H1 (cell line): ENCODE data around the gene GPBP1L1. TPM values are rescaled to one million over a fixed set of nuclear protein-coding genes. Genes with fewer than 3 reads are reported as not detected.

Experiments
- CHD7 ChIP-seq: fragments of 300-600 bp; sonication (generic); IDR thresholded peaks from 2 replicates; pipeline ENCODE4 v1.7.1; 2012; ENCODE audit warnings: low read length, moderate library complexity, mild to moderate bottlenecking, inconsistent platforms; ENCODE audit not compliant: insufficient replicate concordance
- FOSL1 ChIP-seq: IDR thresholded peaks from 2 replicates; pipeline ENCODE4 v1.6.1; 2011; ENCODE audit warnings: mild to moderate bottlenecking, low read depth, low read length, moderate library complexity; ENCODE audit not compliant: insufficient read depth
- GABPA ChIP-seq: IDR thresholded peaks from 2 replicates; pipeline ENCODE4 v1.6.1; 2011; ENCODE audit warnings: mild to moderate bottlenecking, low read length, moderate library complexity, borderline replicate concordance; ENCODE audit not compliant: insufficient read depth
- MAX ChIP-seq: IDR thresholded peaks from 2 replicates; pipeline ENCODE4 v1.6.1; 2012; ENCODE audit warnings: inconsistent platforms
- POLR2A ChIP-seq, 2 experiments: IDR thresholded peaks; 1 replicate in 1 of 2; 2 replicates in 1 of 2; pipeline ENCODE4 v1.6.1; 2011; ENCODE audit warnings: low read depth in 2 of 2, low read length in 2 of 2, mild to moderate bottlenecking in 2 of 2; ENCODE audit errors: control extremely low read depth in 1 of 2
- SAP30 ChIP-seq: fragments of 300-600 bp; sonication (generic); IDR thresholded peaks from 2 replicates; pipeline ENCODE4 v1.7.1; 2012; ENCODE audit warnings: low read length, moderate library complexity, mild to moderate bottlenecking, inconsistent platforms; ENCODE audit not compliant: insufficient read depth, insufficient replicate concordance
- SIN3A ChIP-seq, 2 experiments: IDR thresholded peaks in 1 of 2; conservative IDR thresholded peaks in 1 of 2; 2 replicates each; pipeline ENCODE4 v1.6.1; 2011 to 2012; ENCODE audit warnings: low read length in 2 of 2, improper control_type of control experiment in 1 of 2, low read depth in 1 of 2, mild to moderate bottlenecking in 1 of 2
- SIX5 ChIP-seq: IDR thresholded peaks from 2 replicates; pipeline ENCODE4 v1.6.1; 2011; ENCODE audit warnings: mild to moderate bottlenecking, low read depth, low read length
- SP1 ChIP-seq: IDR thresholded peaks from 2 replicates; pipeline ENCODE4 v1.6.1; 2011; ENCODE audit warnings: low read depth, low read length
- TAF1 ChIP-seq: IDR thresholded peaks from 2 replicates; pipeline ENCODE4 v1.6.1; 2011; ENCODE audit warnings: mild to moderate bottlenecking, low read depth, low read length
- polyA plus RNA-seq, 7 experiments: library from polyadenylated mRNA; depleted of rRNA in 3 of 7; stranded (reverse) in 5 of 7; unstranded in 2 of 7; fragments of >200 nt in 5 of 7; fragments of 200-250 nt in 2 of 7; gene quantifications; 1 replicate in 5 of 7; 2 replicates in 1 of 7; 4 replicates in 1 of 7; pipeline versions ENCODE4 v1.2.1 to v1.2.3, GENCODE V29; 2011 to 2013; ENCODE audit warnings: missing spikeins in 2 of 7, mixed read lengths in 2 of 7
- total RNA-seq: library from RNA; stranded (reverse); fragmentation: NEBNext Ultra II Directional; extraction: Animal tissue kit (Norgen Biotek cat#: 25700); gene quantifications from 2 replicates; pipeline ENCODE4 v1.2.1, GENCODE V29; 2021

Gene GPBP1L1
- total and polyA plus RNA-seq, 2 of the 8 experiments (the other 6 are each of a cell fraction or from before 2014, with no cell fraction given): 70.1 to 119 TPM

DNA sequence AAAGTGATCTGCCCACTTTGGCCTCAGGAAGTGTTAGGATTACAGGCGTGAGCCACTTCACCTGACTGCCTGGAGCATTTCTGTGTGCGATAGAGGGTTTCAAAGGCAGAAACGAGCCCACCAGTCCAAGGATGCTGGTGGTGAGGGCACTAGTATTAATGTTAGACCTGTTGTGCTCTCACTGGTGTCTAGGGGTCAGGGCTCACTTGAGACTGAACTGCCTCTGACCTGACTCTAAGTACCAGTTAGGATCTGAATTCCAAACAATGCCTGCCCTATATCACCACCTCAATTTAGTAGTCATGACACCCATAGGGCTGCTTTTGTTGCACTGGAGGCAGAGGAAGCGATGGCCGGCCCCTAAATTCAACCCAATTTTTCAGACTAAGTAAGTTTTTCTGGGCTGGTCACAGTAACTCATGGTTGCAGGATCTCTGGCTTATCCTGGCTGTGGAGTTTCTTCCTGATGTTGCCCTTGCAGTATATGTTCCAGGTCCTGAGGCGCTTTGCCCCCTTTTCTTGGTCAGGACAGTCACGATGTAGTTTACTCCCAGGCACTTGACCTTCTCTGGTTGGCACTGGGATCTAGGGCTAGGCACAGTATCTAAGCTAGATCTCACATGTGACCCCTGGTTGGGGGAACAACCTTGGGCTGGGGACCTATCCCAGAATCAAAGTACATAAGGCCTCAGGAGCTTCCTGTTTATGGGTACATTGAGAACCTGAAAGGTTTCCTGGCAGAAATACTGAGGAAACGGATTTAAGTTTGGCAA lies 67.0 kb downstream of the GPBP1L1 start (continued):
- TF ChIP-seq SIN3A (conservative IDR thresholded peaks at IDR 0.05 in 1 of 2, IDR thresholded peaks at IDR 0.05 in 1 of 2; ENCODE audit: low read depth in 1 of 2, low read length in 2 of 2) (no peak), SIX5 (no peak), SP1 (no peak), CHD7 (peak; percentile 14), TAF1 (no peak), GABPA (no peak), FOSL1 (no peak), POLR2A (IDR thresholded peaks at IDR 0.05; ENCODE audit: control extremely low read depth in 1 of 2, low read depth in 2 of 2, low read length in 2 of 2) (peak; percentile 22 to 68), MAX (no peak), SAP30 (no peak)
